ENCODE results near the gene ARHGAP23. TPM values are rescaled to one million over a fixed set of nuclear protein-coding genes. Genes with fewer than 3 reads are reported as not detected.
A peak's percentile ranks its signal among the peaks of the same experiment; 100 is the strongest.
"Not testable (repeated sequence)": the region's sequence is repeated elsewhere in the genome, so short reads cannot be mapped to it uniquely, and the experiment has no call there.

ARHGAP23 gene
- total RNA-seq, 1 donor from 2014 or later: 154 TPM

DNA sequence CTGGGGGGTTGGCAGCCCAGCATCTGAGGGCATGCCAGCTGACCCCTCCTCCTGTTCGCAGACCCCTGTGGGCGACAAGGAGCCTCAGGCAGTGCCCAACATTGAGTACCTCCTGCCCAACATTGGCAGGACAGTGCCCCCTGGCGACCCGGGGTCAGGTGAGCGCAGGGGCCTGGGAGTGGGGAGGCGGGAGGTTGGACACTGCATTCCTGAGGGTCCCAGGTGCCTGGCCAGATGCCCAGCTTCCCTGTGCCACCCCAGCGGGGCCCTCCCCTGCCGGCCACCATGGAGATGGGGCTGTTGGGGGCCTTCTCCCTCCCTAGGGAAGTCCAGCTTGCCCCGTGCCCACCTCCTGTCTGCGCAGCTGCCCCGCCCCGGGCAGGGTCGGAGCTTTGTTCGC, 70.1 kb downstream of the ARHGAP23 start:
- DNase-seq (ENCODE audit: low spot score) (no peak), ATAC-seq (no peak)
- intact Hi-C loops (cut with DNase I): loop anchor here (10.0 kb wide), 1 partner anchor 166 kb away; no protein-coding TSS in a partner anchor

DNA sequence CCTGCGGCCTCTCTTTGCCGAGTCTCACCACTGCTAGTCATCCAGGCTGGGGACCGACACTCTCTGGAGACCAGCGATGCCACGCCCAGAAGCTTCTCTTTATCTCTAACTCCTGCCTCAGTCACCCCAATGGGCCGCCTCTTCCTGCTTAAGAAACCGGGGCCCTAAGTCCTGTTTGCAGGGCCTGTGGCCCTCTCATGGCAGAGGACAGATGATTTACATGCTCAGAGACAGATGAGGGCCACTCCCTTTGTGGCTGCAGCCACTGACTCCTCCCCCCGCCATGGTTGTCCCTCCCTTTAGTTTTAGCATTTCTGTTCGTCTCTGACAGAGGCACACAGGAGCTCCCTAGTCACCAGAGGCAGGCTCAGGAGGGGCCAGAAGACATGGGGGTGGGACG, 71.0 kb downstream of the ARHGAP23 start:
- not testable (repeated sequence) for ATAC-seq; DNase-seq (ENCODE audit: low spot score)
- intact Hi-C loops (cut with DNase I): loop anchor here (10.0 kb wide), 1 partner anchor 166 kb away; no protein-coding TSS in a partner anchor

DNA sequence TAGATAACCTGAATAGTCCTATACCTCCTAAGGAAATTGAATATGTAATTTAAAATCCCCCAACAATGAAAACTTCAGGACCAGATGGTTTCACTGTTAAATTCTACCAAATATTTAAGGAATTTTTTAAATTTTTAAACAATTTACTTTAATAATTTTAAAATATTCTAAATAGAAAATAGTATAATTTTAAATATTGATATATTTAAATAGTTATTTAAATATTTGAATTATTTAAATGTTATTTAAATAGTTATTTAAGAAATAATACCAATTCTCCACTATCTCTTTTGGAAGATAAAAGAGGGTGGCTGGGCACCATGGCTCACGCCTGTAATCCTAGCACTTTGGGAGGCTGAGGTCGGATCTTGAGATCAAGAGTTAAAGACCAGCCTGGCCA, 73.5 kb downstream of the ARHGAP23 start:
- intact Hi-C loops (cut with DNase I); DNase-seq (ENCODE audit: low spot score); ATAC-seq: not testable (repeated sequence)

DNA sequence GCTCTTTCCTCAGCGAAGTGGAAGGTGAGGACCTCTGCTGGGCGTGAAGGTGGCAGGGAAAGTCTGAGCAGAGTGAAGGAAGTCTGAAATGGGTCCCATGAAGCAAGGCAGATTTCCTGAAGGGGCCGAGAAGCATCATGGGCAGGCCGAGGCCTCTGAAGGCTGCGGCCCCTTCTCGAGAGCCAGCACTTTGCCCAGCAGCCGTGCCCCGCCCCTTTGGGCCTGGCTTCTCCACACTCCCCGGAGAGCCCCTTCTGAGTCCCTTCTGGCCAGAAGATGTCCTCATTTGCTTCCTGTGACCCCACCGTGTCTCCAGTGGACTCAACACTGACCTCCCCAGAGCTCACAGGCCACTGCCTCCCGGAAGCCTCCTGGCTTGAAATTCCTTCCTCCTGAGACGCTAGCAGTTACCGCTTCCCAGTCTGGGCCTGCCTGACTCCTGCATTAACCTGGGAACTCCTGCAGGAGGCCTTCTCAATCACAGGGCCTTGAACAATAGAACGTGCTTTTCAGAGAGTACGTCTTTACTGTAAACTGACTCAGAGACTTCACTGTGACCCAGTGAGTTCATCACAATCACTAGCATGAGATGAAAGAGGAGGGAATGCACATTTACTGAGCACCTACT, 75.1 kb downstream of the ARHGAP23 start:
- ATAC-seq; DNase-seq (ENCODE audit: low spot score); intact Hi-C loops (cut with DNase I): not testable (repeated sequence)

DNA sequence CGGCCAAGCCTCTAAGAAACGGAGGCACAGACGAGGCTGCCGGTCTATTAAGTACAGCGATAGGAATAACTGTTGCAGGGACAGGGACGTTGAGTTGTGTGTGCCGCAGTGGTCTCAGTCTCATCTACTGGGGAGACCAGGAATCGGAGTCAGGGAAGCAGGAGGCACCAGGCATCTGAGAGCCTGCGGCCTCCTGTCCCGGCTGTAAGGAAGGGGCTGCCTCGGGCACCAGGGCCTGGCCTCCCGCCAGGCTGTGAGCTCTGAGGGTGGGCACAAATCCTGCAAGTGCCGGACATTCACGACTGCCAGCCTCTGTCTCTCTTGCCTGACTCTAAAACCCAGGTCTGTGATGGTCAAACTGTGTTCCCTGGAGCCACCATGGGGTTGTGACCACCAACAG, 76.0 kb downstream of the ARHGAP23 start:
- no peak for ATAC-seq
- intact Hi-C loops (cut with DNase I): no loop called here
- DNase-seq (ENCODE audit: low spot score): no peak

DNA sequence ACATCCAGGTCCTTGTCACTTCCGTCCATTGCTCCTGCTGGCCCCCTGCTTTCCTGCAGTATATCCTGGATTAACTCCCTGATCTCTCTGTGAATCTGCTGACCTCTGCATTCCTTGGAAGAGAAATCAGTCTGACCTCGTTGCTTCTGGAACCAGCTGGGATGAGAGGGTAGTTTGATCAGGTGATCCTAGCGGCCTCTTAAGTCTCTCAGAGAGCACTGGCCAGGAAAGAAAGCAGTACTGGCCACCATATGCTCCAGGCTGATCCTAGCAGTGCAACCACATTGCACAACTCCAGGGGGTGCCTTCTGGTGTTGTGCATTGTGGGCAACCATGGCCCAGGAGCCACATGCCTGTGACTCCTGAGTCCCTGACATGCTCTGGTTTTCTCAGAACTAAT, 79.2 kb downstream of the ARHGAP23 start:
- ATAC-seq: no peak
- intact Hi-C loops (cut with DNase I): no loop called here
- DNase-seq (ENCODE audit: low spot score): no peak

DNA sequence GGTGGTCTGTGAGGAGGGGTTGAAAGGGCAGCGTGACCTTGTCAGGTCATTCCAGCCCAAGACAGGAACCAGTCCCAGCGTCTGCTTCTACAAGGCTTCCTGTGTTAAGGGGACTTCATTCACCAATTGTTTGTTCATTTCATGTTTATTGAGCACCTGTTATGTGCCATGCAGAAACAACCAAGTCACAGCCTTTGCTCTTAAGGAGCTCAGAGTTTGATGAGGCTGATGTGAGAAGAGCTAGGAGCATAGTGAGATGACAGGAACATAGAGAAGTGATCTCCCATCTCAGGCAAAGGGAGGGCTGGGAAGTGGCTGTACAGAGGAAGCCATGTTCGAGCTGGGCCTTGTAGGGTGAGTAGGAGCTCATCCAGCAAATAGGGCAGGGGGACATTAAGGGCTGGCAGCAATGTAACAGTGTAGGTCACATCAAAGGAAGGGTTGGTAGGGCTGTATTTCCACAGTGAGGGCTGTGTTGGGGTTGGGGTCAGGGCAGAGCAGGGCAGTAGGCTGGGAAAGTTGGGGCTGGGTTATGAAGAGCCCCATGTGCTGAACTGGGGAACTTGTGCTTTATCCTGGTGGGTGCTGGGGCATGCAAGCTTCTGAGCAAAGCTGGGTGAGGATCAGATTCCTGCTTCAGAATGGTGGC, 79.8 kb downstream of the ARHGAP23 start:
- intact Hi-C loops (cut with DNase I): no loop called here
- ATAC-seq: no peak
- no peak for DNase-seq (ENCODE audit: low spot score)

DNA sequence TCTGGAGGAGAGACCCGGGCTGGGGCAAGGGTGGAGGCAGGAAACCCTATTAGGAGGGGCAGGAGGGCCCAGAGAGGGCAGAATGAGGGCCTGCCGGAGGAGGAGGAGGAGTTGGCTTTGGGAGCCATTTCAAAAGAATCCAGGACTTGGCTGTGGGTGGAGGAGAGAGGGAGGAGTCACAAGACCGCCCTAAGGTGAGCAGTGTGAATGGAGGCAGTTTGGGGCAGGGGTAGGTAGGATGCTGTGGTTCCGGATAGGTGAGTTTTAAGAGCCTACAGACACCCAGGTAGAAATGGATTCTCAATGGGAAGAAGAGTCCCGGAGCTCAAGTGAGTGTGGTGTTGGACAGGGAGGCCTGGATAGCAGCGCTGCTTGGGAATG, 80.3 kb downstream of the ARHGAP23 start:
- intact Hi-C loops (cut with DNase I): no loop called here
- DNase-seq (ENCODE audit: low spot score) (no peak), ATAC-seq (peak; percentile 28)

DNA sequence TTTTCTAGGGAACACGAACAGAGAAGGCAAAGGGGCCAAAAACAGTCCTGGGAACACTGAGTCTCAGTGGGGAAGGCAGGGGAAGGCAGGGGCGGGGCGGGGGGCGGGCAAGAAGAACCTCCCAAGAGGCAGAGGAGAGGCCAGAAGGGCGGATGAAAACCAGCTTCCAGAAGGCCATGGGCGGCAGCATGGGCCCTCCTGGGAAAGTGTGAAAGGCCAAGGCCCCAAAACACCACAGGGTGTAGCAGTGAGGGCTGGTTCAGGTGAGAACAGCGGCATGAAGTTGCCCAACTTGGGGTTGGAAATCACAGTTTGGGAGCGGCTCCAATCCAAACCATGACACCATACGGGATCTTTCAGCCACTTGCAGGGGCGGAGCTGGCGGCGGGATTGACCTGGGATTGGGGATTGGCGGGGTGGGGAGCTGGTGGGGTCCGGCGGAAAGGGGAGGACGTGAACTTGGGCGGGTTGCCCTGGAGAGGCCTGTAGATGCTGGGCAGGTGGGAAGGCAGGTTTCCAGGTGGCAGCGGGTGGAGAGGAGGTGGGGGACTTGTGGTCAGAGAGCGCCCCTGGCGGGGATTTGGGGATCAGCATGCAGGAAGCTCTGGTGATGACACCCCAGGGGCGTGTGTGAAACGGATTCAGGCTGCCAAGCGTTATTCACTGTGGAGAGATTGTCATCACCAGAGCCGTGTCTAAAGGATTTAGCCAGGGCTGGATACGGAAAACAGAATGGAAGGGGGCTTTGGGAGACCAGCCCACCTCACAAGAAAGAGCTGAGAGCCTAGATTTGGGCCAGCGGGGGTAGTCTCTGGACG, 80.9 kb downstream of the ARHGAP23 start:
- intact Hi-C loops (cut with DNase I): no loop called here
- DNase-seq (ENCODE audit: low spot score) (peak; percentile 87), ATAC-seq (peak; percentile 83)

DNA sequence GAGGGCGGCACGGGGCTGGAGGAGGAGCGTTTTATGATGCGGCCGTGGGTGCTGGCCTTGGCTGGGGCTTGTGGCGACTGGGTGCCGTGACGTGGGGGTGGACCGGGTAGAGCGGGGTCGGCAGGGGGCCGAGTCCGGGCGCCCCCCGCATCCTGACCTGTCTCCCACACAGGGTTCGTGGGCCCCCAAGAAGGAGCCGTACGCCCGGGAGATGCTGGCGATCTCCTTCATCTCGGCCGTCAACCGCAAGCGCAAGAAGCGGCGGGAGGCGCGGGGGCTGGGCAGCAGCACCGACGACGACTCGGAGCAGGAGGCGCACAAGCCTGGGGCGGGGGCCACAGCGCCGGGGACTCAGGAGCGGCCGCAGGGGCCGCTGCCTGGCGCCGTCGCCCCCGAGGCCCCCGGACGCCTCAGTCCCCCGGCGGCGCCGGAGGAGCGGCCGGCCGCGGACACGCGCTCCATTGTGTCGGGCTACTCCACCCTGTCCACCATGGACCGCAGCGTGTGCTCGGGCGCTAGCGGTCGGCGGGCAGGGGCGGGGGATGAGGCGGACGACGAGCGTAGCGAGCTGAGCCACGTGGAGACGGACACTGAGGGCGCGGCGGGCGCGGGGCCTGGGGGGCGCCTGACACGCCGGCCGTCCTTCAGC, 81.6 kb downstream of the ARHGAP23 start:
- intact Hi-C loops (cut with DNase I): no loop called here
- ATAC-seq: peak; percentile 20
- no peak for DNase-seq (ENCODE audit: low spot score)

DNA sequence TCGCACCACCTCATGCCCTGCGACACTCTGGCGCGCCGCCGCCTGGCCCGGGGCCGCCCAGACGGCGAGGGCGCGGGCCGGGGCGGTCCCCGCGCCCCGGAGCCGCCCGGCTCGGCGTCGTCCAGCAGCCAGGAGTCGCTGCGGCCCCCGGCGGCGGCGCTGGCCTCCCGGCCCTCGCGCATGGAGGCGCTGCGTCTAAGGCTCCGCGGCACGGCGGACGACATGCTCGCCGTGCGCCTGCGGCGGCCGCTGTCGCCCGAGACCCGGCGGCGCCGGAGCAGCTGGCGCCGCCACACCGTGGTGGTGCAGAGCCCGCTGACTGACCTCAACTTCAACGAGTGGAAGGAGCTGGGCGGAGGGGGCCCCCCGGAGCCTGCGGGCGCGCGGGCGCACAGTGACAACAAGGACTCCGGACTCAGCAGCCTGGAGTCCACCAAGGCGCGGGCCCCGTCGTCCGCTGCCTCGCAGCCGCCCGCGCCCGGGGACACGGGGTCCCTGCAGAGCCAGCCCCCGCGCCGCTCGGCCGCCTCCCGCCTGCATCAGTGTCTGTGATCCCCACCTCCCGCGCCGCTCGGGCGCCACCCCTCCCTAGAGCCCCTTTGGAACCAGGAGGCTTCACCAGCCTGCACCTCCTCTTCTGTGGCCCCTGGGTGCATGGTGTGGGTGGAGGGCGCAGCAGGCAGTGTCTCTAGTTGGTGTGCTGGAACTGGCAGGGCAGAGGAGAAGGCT, 82.3 kb downstream of the ARHGAP23 start:
- intact Hi-C loops (cut with DNase I): no loop called here
- DNase-seq (ENCODE audit: low spot score) (no peak), ATAC-seq (no peak)

DNA sequence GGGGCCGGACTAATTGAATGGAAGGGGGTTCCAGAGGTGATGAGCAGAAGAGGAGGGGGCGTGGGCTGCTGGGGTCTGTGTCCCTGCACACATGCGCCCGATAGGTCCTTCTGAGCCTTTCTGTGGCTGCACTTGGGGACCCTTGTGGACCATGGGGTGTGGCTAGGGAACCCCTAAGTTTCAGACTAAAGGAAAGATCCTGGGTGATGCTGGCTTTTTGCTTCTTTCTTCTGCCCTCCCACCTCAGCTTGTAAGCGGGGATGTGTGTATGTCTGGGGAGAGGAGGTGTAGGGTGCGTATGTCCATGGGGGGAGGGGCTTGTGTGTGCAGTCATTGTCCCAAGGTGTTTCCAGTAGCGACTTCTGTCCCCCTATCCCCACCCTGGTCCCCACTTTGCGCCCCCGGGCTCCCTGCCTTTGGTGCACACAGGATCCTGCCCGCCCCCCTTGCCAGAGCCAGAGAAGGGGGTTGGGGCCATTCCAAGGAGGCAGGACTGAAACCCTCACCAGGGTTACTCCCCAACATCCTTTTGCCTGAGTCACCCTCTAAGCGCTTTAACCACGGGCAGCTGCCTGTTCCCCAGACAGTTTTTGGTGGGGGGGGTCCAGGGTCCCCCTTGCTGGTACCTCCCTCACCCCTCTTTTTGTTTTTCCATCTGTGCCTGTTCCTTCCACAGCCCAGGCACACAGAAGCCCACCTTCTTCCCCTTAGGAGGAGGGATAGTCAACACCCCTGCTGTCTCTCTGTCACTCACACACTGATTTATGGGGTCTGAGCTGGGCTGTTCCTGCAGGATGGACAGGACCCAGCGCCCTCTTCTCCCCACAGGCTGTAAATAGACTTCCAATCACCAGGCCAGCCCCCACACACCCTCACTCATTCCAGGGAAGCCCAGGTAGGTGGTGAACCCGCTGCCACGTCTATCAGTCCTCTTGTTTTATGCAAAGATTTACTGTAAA, 83.2 kb downstream of the ARHGAP23 start:
- intact Hi-C loops (cut with DNase I): no loop called here
- DNase-seq (ENCODE audit: low spot score) (no peak), ATAC-seq (no peak)

DNA sequence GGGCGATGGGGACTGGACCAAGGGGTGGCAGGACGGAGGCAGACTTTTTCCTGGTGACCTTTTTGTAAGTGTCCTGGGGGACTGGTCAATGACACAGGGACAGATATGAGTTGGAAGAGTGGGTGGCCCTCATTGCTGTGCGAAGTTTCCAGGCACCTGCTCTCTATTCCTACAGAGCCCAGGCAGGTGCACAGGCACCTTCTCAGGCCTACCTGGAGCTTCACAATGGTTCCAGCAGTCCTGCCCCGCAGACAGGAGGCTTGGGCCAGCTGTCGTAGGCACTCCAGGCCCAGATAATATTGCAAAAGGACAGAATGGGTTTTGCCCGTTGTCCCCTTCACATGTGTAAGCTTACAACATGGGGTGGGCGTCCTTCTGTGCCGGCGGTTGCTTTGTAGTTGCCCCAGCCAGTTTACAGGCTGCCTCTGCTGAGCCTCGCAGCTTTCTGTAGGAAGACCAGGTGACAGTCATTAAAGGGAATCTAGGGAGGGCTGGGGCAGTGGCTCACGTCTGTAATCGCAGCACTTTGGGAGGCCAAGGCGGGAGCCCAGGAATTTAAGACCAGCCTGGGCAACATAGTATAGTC, 84.3 kb downstream of the ARHGAP23 start:
- ATAC-seq (no peak), DNase-seq (ENCODE audit: low spot score) (no peak)
- intact Hi-C loops (cut with DNase I): no loop called here

DNA sequence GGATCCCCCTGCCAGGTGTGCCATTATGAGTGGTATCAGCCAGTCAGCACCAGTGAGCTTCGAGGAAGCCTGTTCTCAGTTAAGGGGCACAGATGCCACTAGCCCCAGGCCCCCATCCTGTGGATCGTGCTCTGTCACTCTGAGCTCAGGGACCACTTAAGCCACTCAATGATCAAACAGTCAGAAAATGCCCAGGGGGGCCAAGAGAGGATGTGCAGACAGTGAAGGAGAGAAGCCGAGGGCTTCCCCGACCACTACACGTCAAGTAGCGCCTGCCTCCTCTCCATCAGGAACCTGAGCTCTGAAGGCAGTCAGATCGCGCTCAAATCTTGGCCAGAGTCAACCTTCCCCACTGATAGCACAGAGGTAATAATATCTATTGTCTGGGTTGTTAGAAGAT, 98.3 kb downstream of the ARHGAP23 start:
- intact Hi-C loops (cut with DNase I); DNase-seq (ENCODE audit: low spot score): not testable (repeated sequence)

DNA sequence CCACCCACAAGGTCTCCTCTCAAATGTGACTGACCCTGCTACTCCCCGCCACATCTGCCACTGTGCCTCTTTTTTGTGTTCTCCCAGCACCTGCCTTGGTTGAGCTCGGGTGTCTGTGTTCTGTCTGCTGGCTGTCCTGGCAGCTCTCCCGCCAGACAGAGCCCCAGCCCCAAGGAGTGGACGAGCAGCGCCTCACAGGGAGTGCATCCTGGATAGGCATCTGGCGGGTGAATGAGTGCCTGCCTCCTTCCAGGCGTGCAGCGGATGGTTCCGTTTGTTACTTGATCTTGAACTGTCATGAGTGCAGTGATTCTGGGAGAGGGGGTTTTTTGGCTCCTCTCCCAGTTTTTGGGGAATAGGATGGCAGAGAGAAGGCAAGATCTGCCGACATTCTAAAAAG, 99.9 kb downstream of the ARHGAP23 start:
- DNase-seq (ENCODE audit: low spot score); ATAC-seq: not testable (repeated sequence)

More for the DNA sequence above, 98.3 kb downstream of the ARHGAP23 start:
- ATAC-seq: not testable (repeated sequence)

DNA sequence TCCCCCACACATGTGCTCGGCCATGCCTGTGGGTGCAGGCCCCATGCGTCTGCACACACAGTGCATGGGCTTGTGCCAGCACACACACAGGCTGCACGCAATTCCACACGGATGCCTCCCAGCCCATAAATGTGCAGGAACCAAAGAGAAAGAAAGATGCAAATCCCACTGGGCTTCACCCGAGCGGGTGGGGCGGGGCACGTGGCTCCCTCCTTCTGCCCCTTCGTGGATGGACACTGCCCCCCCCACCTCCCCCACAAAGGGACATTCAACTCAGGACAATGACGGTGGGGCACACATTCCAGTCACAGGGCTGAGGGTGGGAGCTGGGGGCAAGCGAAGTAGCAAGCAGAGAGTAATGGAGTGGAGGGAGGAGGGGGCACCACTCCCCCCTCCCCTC, 102.6 kb downstream of the ARHGAP23 start:
- ATAC-seq; DNase-seq (ENCODE audit: low spot score); intact Hi-C loops (cut with DNase I): not testable (repeated sequence)

More for the DNA sequence above, 99.9 kb downstream of the ARHGAP23 start:
- intact Hi-C loops (cut with DNase I): not testable (repeated sequence)

DNA sequence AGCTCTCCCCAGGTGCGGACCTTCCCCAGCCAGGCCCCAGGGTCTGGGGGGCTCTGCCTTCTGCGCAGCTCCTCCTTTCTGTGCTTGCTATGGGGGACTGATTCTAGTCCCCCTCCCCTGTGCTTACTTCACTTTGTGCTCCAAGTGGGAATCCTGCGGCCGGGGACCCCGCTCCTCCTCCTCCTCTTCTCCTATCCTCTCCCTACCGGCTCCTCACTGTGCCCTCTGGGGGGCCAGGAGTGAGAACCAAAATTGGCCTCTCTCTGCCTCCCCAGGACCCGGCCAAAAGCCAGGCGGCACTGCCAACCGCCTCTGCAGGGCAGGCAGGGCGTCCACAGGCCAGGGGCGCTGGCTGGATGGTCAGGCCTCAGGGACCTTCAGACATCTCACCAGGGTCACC, 103.5 kb downstream of the ARHGAP23 start:
- ATAC-seq; DNase-seq (ENCODE audit: low spot score); intact Hi-C loops (cut with DNase I): not testable (repeated sequence)
